Adipocyte (in vitro differentiated cells): ENCODE measurements around the gene G3BP2.
"Not testable (repeated sequence)": the region's sequence is repeated elsewhere in the genome, so short reads cannot be mapped to it uniquely, and the experiment has no call there.

Experiments used
- DNase-seq: peaks from one replicate; pipeline ENCODE4 v3.0.0-alpha.2; 2015; ENCODE audit warnings: low read depth
- H3K27me3 ChIP-seq: replicated peaks from 2 replicates; pipeline ENCODE4 v1.7.0; 2013; ENCODE audit warnings: mild to moderate bottlenecking, low read length, moderate library complexity; ENCODE audit not compliant: control insufficient read depth, insufficient read depth
- H3K36me3 ChIP-seq: 2 replicates; pipeline ENCODE4 v1.7.0; 2013; ENCODE audit warnings: low read length, mild to moderate bottlenecking, moderate library complexity; ENCODE audit not compliant: control insufficient read depth, insufficient read depth, severe bottlenecking
- H3K4me1 ChIP-seq: 2 replicates; pipeline ENCODE4 v1.7.0; 2013; ENCODE audit warnings: mild to moderate bottlenecking, low read length, moderate library complexity; ENCODE audit not compliant: control insufficient read depth, insufficient read depth
- H3K4me3 ChIP-seq: 2 replicates; pipeline ENCODE4 v1.7.0; 2013; ENCODE audit warnings: mild to moderate bottlenecking, low read length, moderate library complexity
- H3K9ac ChIP-seq: 2 replicates; pipeline ENCODE4 v1.7.0; 2013; ENCODE audit warnings: mild to moderate bottlenecking, low read length, moderate library complexity
- H3K9me3 ChIP-seq: 2 replicates; pipeline ENCODE4 v1.7.0; 2013; ENCODE audit warnings: mild to moderate bottlenecking, low read length, moderate library complexity; ENCODE audit not compliant: control insufficient read depth

The G3BP2 gene

DNA sequence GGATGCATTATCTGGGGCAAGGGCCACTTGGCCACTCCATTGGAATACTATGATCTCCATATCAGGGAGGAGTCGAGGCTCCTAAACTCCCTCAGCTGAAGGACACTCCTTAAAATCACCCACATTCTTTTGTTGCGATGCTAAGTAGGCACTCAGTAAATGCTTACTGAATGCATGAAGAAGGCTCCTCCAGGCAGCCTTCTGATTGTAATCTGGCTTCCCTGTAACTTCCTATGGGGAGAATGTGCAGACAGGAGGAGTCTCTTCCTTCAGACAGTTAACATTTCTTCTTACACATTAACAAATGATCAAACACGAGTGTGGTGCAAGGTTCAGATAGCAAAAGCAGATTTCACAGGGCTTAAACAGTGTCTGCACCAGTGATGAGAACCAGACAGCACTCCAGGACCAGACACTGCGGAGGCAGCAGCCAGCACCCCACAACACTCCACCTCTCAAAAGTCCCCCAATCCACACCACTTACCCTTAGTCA is 29.8 kb upstream of the G3BP2 start:
- no peaks in the 10 kb centered on the region for H3K9me3 ChIP-seq
- DNase-seq: no peak
- H3K36me3 ChIP-seq: no peaks in the 10 kb centered on the region
- H3K4me3 ChIP-seq: no peak overlapping the region
- H3K9ac ChIP-seq: no peak overlapping the region
- no peaks in the 10 kb centered on the region for H3K27me3 ChIP-seq
- H3K4me1 ChIP-seq: no peaks in the 10 kb centered on the region

DNA sequence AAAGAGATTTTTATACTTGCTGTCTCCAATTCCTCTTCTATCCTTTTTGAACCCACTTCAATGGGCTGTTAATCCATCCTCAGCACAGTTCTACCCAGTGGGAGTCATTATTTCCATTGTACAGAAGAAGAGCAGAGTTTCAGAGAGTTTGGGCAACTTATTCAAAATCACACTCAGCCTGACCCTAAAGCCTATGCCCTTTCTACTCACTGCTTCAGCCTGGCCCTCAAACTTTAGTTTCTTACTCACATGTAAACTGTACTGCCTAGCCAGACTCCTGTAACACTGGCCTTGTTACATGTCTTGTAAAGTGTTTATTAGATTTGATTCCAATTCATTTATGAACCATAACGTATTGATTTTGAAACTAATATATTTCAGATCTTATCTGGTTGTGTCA is 26.1 kb upstream of the G3BP2 start:
- H3K9ac ChIP-seq: no peak overlapping the region
- no peaks in the 10 kb centered on the region for H3K4me1 ChIP-seq
- H3K4me3 ChIP-seq: no peak overlapping the region
- no peaks in the 10 kb centered on the region for H3K9me3 ChIP-seq
- no peaks in the 10 kb centered on the region for H3K27me3 ChIP-seq
- H3K36me3 ChIP-seq: no peaks in the 10 kb centered on the region
- no peak for DNase-seq

DNA sequence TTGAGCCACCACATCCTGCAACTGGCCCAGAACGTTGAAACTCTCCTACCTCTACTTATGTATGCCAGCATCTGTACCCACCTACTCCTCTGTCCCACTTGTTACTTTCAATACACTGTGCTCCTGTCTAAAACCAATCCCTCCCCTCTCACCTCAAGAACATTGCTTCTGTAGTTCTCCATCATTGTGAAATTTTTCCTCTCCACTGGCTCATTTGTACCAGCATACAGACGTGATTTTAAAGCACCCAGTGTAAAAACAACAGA is 25.7 kb upstream of the G3BP2 start:
- Histone ChIP-seq H3K27me3 (no peaks in the 10 kb centered on the region), H3K4me3 (no peak overlapping the region), H3K4me1 (no peaks in the 10 kb centered on the region), H3K9ac (no peak overlapping the region), H3K9me3 (no peaks in the 10 kb centered on the region), H3K36me3 (no peaks in the 10 kb centered on the region)
- DNase-seq: no peak

DNA sequence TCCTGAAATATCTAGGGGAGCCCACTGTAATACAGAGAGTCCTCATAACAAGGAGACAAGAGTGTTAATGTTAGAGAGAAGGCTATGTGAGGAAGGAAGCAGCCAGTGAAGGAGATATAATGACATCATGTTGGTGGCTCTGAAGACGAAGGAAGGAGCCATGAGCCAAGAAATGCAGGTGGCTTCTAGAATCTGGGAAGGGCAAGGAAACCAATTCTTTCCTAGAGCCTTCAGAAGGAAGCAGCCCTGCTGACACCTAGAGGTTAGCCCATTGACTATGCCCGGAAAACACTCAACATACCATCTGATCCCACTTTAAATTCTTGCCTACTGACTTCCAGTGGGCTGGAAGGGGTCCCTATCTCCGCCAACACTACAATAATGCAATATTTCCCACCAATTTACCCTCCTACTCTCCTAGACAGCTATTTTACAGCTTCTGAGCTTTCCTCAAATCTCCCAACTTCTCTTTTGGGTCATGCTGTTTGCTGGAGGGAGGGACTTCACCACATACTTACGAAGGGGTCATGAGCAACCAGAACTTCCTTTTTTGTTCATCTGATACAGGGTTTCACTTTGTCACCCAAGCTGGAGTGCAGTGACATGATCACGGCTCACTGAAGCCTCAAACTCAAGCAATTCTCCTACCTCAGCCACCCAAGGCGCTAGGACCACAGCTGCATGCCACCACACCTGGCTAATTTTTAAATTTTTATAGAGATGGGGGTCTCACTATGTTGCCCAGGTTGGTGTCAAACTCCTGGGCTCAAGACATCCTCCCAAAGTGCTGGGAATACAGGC is 25.2 kb upstream of the G3BP2 start:
- Histone ChIP-seq H3K27me3 (no peaks in the 10 kb centered on the region), H3K9me3 (no peaks in the 10 kb centered on the region), H3K4me3 (no peak overlapping the region), H3K9ac (no peak overlapping the region), H3K4me1 (no peaks in the 10 kb centered on the region), H3K36me3 (no peaks in the 10 kb centered on the region)
- no peak for DNase-seq

DNA sequence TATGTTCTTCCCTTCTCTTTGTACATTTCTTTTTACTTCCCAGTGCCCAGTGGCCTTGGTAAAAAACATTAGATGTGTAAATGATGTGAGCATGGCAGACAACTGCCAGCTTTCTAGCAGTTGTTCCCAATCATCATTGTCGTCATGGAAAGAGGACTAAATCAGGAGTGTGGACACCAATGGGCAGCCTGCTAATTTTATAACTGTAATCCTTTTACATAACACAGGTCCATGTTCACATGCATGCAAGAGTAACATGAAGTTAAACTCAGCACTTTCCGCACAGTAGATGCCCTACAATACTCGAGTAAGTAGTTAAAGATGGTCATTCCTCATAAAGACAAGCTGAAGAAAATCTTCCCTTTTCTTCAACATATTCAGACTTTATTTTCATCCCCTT is 23.4 kb upstream of the G3BP2 start:
- DNase-seq: no peak

DNA sequence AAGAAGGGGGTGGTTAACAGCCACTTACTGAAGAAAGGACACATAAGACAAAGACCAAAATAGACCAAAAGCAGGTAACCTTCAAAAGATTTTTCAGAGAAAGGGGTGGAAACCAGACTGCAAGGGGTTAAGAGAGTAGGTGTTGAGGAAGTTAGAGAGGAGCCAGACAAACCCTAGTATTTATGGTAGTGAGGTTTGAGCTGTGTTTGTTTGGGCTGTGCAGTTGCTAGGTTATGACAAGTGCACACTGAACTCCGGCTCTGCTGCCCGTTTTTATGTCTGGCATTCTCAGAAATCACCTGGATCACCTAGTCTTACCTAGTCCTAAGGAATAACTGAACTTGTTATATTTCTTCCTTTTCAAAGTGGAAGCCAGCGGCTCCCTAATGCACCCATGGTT is 22.9 kb upstream of the G3BP2 start:
- Histone ChIP-seq H3K9me3 (no peaks in the 10 kb centered on the region), H3K9ac (no peak overlapping the region), H3K27me3 (no peaks in the 10 kb centered on the region), H3K4me3 (no peak overlapping the region), H3K36me3 (no peaks in the 10 kb centered on the region), H3K4me1 (no peaks in the 10 kb centered on the region)
- no peak for DNase-seq

More for the DNA sequence above, 23.4 kb upstream of the G3BP2 start:
- Histone ChIP-seq H3K9me3 (no peaks in the 10 kb centered on the region), H3K4me1 (no peaks in the 10 kb centered on the region), H3K4me3 (no peak overlapping the region), H3K27me3 (no peaks in the 10 kb centered on the region), H3K9ac (no peak overlapping the region), H3K36me3 (no peaks in the 10 kb centered on the region)

DNA sequence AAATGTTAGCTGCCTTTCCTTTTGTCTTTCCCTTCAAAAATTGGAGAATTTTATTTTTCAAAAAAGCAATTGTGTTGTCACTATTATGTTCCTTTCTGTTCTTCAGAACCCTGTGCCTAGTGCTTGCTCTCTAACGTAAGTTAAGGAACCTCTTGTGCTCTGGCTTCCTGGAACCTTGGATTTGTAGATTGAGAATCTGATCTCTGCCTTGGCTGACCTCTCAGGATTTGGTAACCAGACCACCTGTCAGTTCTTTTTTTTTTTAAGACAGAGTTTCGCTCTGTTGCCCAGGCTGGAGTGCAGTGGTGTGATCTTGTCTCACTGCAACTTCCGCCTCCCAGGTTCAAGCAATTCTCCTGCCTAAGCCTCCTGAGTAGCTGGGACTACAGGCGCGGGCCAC is 18.9 kb upstream of the G3BP2 start:
- not testable (repeated sequence) for H3K36me3 ChIP-seq

DNA sequence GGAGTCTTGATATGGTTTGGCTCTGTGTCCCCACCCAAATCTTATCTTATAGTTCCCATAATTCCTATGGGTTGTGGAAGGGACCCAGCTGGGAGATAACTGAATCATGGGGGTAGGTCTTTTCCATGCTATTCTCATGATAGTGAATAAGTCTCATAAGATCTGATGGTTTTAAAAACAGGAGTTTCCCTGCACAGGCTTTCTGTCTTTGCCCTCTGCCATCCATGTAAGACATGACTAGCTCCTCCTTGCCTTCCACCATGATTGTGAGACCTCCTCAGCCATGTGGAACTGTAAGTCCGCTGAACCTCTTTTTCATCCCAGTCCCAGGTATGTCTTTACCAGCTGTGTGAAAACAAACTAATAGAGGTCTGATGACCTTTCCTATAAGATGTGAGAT is 13.9 kb upstream of the G3BP2 start:
- H3K9ac ChIP-seq, H3K27me3 ChIP-seq, H3K9me3 ChIP-seq, H3K4me1 ChIP-seq, H3K36me3 ChIP-seq, DNase-seq, H3K4me3 ChIP-seq: not testable (repeated sequence)

More for the DNA sequence above, 18.9 kb upstream of the G3BP2 start:
- not testable (repeated sequence) for H3K9me3 ChIP-seq, H3K9ac ChIP-seq, H3K27me3 ChIP-seq, H3K4me3 ChIP-seq, H3K4me1 ChIP-seq, DNase-seq

DNA sequence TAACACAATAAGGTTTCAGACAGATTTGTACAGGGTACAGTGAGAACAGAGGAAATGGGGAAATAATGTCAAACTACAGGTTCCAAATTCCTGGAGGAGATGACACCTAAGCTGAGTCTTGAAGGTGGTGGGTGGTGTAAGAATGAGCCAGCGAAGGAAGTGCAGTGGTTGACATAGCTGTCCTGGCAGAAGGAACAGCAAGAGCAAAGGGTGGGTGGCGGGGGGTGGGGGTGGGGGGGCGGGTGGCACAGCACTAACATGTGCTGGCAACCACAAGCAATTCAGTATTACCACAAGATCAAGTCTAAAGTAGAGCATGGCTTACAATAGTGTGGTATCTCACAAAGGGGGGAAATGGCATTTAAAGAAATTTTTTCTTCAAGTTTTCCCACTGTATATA is 13.1 kb upstream of the G3BP2 start:
- no peaks in the 10 kb centered on the region for H3K9me3 ChIP-seq
- H3K27me3 ChIP-seq: no peaks in the 10 kb centered on the region
- H3K9ac ChIP-seq: no peak overlapping the region
- H3K36me3 ChIP-seq: no peaks in the 10 kb centered on the region
- no peak for DNase-seq
- no peaks in the 10 kb centered on the region for H3K4me1 ChIP-seq
- no peak overlapping the region for H3K4me3 ChIP-seq

DNA sequence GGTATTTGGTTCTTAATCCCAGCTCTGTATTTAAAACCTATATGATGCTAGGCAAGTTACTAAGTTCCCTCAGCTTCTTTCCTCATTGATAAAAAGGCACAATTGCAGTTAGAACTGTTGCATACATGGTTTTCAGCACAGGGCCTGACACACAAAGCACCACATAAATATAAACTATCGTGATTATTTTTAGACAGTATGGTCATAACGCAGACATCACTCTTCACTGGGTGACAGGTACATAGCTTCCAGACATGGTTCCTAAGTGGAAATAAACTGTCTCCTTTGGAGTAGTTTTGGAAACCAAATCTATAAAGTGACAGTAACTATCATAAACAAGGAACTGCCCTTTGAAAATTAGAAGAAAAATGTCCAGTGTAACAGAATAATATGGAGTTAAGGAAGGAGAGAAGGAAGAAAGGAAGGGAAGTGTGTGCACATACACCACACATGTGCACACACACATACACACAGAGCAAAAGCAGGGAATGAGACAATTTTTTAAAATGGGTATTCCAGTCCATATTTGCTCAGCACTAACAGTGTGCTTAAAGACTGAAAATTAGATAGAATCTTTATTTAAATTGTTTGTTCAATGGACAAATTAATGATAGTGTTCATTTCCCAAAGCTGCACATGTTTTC is 12.5 kb upstream of the G3BP2 start:
- DNase-seq: no peak
- no peaks in the 10 kb centered on the region for H3K4me1 ChIP-seq
- H3K4me3 ChIP-seq: no peak overlapping the region
- no peaks in the 10 kb centered on the region for H3K9me3 ChIP-seq
- H3K36me3 ChIP-seq: no peaks in the 10 kb centered on the region
- H3K9ac ChIP-seq: no peak overlapping the region
- no peaks in the 10 kb centered on the region for H3K27me3 ChIP-seq

DNA sequence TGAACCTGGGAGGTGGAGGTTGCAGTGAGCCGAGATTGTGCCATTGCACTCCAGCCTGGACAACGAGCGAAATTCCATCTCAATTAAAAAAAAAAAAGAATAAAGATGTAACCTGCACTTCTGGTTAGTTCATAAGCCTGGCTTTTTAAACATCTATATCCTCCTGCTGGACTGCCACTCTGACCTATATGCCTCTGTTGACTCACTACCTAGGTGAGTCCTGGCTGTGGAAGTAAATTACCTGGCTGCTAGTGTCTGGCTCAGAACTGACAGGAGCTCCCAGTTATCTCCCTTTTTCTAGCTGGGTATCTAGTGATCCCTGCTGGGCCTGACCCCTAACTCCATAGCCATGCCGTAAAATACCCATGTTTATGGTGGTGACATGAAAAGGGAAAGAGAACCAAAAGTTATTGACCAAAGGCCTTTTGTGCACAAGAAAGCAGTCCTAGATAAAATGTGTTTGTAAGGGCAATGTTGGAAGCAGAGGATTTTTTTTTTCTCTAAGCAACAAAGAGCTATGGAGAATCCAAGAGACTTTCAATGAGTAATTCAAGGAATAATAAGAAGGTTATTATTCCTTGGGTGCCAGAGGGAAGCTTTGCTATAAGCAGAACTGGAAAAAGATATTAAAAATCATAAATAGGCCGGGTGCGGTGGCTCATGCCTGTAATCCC is 10.4 kb upstream of the G3BP2 start:
- H3K27me3 ChIP-seq: no peaks in the 10 kb centered on the region
- no peak overlapping the region for H3K9ac ChIP-seq
- no peaks in the 10 kb centered on the region for H3K36me3 ChIP-seq
- H3K4me1 ChIP-seq: no peaks in the 10 kb centered on the region
- H3K4me3 ChIP-seq: no peak overlapping the region
- no peak for DNase-seq
- no peaks in the 10 kb centered on the region for H3K9me3 ChIP-seq
